UCSD-AML1 (cell line): ENCODE results near the gene COL15A1.
"Not testable (repeated sequence)": the region's sequence is repeated elsewhere in the genome, so short reads cannot be mapped to it uniquely, and the experiment has no call there.

ENCODE experiments used
- DNase-seq: peaks from one replicate; lab custom pipeline; 2025; ENCODE audit not compliant: unreplicated experiment; lab: John Stamatoyannopoulos, UW

The COL15A1 gene

GRCh38 chr9:99074902-99075245 lies 131.2 kb downstream of the COL15A1 start:
- no peak for DNase-seq

DNA sequence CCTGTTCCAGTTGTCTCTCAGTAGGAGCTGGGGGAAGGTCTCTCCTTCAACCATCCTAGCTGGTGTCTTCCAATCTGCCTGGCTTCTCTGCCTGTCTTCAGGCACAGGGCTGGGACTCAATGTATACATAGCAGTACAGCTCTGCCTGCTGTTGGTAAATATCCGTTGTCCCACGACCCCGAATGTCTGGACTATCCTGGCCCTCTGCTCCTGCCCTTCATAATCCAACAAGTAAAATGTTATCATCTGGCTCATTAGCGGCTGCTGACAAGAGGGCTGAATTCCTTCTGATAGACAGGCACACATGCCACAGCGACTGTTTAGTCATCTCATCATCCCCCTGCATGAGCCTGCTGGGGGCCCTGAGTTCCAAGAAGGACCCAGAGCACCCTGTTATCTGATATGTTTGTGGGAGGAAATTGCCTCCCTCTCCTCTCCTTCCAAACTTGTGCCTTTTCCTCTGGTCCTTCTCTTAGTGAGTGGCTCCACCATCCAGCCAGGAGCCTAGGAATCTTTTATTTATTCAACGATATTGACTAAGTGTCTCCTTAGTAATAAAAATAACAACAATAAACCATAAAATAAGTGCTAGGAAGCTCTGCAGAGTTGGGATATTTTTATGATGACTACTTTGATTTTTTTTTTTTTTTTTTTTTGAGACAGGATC lies 131.7 kb downstream of the COL15A1 start:
- peak; percentile 32 for DNase-seq

DNA sequence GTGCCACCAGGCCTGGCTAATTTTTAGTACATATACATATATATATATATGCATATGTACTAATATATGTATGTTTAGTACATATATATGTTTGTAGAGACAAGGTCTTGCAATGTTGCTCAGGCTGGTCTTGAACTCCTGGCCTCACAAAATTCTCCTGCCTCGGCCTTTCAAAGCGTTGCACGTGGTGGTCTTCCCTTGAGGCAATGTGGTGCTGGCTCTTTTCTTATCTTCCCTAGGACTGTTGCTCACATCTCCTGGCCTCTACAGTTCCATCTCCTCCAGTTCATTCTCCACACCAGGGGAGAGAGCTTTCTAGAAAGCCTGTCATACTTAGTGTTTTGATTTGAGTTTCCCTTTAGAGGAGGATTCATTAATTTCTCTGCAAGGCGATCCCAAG lies 132.3 kb downstream of the COL15A1 start:
- DNase-seq = no peak

DNA sequence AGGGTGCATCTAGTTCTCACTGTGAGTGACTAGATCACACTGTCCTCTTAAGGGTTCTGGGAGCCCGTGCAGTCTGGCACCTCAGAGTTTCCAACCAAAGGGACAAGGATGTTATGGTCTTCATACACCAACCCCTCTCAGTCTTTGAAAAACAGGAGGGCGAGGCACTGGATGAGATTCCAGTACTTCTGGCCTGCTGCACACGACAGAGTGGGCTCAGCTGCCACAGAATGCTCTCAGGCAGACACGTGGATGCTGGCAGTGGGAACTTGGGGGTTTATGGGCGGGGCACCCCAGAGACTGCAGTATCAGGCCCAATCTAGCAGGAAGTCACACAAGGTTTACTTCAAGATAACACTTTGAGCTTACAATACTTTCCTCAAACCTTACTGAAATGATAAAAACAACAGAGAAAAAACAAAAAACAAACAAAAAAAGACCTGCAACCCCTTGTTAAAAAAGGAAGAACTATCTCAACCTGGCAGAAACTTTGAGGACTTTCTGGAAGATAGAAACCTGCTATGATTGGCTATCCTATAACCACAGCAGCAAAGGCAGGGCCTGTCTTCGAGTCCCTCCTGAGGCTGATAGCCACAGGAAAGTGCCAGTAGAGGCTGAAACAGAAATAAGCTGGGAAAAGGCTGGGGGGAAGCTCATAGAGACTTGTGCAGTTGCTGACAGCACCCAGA lies 132.9 kb downstream of the COL15A1 start:
- DNase-seq = peak; percentile 57

DNA sequence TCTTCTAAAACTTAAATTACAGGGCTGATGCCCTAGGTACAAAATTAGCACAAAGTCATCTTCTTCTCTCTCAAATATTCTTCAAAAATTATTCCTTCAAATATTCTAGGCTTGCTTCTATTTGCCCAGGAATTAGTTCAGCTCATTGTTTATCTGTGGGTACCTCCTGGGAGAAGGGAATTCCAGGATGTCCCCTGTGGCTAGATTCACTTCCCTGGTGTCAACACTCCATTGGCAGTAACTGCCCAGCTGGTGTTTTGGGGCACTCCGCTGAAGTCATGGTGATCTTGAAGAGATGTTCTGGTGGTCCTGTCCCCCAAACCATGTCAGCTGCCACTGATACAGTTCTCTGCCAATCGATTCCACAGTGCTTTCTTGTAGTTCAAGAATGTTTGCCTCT lies 135.0 kb downstream of the COL15A1 start:
- DNase-seq = no peak

DNA sequence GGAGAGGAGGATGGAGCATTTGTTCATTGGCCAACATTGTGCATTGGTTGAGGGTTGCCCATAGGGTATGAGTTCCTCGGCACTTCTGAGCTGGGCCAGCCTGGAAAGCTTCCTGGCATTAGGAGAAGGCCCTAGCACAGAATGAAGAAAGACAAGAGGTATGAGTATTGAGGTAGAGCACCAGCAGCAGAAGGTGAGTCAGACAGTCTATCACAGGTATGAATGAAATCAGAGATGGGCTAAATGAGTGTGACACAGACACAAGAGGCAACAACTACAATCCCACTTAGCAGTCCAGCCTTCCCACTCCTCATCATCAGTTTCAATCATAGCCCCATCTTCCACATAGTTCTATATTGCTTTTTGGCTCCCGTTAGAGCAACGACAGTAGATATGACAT lies 135.8 kb downstream of the COL15A1 start:
- no peak for DNase-seq

- no peak for DNase-seq
Observed at GRCh38 chr9:99083051-99083450, 139.3 kb downstream of the COL15A1 start.

GRCh38 chr9:99085949-99086948 lies 142.5 kb downstream of the COL15A1 start:
- DNase-seq = no peak

DNA sequence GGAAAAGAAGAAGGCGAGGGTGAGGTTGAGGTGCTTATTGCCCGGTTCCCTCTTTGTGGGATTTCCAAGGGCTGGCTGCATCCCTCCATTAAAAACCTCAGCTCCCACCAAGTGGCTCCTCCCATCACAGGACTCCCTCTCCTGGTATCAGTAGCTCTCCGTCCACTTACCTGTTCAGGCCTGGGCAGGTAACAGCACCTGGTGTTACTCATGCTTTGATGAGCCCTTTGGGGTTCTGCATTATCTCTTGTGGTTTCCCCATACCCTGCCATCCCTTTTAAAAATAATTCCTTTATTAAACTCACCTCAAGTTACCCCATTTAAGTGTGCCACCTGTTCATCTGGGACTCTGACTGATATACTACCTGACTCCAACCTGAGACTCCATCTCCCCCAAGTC lies 143.8 kb downstream of the COL15A1 start:
- no peak for DNase-seq

DNA sequence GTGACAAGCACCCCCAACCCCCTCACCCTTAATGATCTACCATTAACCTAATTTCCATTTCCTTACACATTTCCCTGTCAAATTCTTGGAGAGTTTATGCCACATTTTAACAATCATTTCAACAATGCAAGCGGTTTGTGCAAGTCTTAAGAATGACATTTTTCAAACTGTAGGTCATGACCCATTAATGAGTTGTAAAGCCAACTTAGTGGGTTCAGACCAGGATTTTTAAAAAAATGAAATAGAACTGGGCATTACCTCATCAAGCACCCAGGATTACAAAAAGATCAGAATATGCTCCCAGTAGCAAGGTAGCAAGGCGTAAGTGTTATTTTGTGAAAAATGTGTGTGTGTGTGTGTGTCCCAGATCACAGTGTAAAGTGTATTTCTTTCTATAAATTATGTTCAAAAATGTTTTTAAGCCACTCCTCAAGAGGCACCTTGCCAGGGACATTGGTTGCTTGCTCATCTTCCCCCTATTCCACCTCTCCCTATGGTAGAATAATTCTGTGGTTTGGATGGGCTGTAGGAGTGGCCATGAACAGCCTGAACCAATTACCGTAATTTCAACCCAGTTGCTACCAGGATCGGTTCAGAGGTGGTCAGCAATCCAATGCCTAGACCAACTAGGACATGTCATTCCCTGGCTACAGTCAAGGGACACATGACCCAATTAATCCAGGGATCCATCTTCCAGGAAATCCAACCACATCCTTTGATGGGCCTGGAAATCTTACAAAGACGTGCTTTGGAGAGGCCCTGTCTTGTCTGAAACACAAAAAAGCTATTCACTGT lies 146.8 kb downstream of the COL15A1 start:
- DNase-seq = no peak

- peak; percentile 42 for DNase-seq
Observed at GRCh38 chr9:99092643-99093491, 149.2 kb downstream of the COL15A1 start.

DNA sequence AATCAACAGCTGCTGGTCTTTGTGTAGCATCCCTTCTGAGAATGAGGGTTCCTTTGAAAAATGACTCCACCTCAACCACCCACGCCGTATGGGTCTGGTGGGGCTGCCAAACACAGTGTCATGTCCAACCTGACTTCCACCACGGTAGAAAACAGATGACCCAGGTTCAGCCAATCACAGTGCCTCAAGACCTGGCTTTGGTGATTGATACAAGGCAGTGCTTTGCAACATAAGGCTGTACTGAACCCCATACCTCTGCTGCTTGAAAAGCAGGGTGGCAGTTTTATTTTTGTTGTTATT lies 149.7 kb downstream of the COL15A1 start:
- no peak for DNase-seq

GRCh38 chr9:99095565-99095964 lies 151.9 kb downstream of the COL15A1 start:
- DNase-seq = no peak

DNA sequence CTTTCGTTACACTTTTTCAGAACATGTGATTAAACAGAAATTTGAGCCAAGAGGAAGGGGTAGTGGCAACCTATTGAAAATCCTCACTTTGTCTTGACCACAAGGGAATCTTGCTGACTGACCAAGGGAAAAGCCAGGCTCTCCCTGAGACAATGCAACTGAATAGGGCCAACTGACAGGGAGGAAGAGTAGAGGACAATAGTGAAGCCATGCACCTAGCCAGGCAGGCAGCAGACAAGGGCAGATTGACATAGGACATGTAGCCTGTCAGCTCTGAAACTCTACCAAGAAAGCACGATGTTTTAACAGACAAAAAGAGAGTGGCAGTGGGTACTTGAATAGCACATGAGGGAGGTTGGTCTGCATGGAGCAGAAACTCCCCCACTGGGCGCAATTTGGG lies 152.7 kb downstream of the COL15A1 start:
- DNase-seq = no peak

DNA sequence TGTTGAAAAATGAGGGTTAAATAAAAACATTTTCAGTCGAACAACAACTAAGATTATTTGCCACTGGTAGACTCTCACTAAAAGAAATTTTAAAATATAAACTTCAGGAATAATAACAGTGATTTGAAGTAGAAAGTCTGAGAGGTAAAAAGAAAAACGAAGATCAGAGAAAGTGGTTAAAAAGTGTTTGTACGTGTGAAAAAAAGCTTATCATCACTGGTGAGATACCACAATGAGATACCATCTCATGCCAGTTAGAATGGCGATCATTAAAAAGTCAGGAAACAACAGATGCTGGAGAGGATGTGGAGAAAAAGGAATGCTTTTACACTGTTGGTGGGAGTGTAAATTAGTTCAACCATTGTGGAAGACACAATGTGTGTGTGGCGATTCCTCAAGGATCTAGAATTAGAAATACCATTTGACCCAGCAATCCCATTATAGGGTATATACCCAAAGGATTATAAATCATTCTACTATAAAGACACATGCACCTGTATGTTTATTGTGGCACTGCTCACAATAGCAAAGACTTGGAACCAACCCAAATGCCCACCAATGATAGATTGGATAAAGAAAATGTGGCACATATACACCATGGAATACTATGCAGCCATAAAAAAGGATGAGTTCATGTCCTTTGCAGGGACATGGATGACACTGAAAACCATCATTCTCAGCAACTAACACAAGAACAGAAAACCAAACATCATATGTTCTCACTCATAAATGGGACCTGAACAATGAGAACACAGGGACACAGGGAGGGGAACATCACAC lies 156.3 kb downstream of the COL15A1 start:
- DNase-seq = not testable (repeated sequence)

GRCh38 chr9:99101271-99101670 lies 157.6 kb downstream of the COL15A1 start:
- no peak for DNase-seq

DNA sequence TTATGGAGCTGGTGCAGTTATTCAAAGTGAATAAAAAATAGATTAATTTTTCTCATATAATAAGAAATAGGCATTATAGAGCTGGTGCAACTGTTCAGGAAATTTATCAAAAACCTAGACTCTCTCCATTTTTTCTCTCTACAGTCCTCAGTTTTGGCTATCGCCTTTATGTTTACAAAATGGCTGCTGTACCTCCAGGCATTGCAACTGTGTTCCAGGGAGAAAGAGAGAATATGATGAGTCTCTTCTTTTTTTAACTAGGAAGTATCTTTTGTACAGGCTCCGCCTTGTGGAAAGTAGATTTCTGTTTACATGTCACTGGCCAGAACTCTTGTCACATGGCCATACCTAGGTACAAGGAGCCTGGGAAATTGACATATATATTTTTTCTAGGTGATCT lies 158.1 kb downstream of the COL15A1 start:
- DNase-seq = no peak

DNA sequence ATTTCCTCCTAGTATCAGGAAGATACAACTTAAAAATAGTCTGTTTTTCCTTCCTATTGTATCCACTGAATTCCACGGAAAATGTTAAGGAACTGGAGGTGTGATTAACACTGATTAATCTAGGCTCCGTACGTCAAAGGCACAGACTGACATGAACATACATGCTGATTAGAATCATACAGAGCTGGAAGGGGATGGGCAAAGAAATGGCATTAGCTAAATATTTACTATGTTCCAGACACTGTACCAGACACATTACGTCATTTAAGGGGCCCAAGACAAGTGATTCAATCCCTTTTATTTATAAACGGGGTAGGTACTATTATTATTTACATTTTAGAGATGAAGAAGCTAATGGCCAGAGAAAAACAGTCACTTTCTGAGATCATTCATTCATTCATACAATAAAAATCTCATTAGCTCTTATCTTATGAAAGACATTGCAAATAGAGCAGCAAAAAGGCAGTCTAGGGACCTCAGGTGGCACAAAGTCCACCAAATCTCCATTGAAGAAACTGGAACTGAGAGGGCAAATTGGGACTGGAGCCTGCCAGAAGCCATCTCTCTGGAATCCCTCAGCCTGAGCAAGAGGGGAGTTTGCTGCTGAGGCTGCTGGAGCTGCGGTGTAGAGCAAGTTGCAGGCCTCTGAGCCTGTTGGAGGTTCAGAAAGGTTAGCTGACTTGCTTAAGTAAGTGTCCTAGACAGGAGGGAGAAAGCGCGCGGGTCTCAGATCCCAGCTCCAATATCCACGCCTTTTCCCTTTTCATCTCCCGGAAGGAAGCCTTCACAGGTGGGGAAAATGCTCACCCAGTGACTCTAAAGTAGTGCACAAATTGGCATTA lies 159.6 kb downstream of the COL15A1 start:
- no peak for DNase-seq
